ENCODE measurements around the gene FBXO28.
"Not testable (repeated sequence)": the region's sequence is repeated elsewhere in the genome, so short reads cannot be mapped to it uniquely, and the experiment has no call there.

GRCh38 chr1:224079644-224080043 is 34.3 kb upstream of the FBXO28 start:
- not testable (repeated sequence) for TF ChIP-seq EZH2 (IDR thresholded peaks at IDR 0.05; ENCODE audit: insufficient read depth, poor library complexity, severe bottlenecking); EZH2phosphoT487 (IDR thresholded peaks at IDR 0.05; ENCODE audit: insufficient read depth, low read depth)
